ENCODE data around the gene EMC8. TPM values are rescaled to one million over a fixed set of nuclear protein-coding genes. Genes with fewer than 3 reads are reported as not detected.

Gene EMC8
- total RNA-seq, 4 donors from 2014 or later, result 14.1 to 63.1 (median 21.8) TPM

- TF ChIP-seq, protein P1, sequence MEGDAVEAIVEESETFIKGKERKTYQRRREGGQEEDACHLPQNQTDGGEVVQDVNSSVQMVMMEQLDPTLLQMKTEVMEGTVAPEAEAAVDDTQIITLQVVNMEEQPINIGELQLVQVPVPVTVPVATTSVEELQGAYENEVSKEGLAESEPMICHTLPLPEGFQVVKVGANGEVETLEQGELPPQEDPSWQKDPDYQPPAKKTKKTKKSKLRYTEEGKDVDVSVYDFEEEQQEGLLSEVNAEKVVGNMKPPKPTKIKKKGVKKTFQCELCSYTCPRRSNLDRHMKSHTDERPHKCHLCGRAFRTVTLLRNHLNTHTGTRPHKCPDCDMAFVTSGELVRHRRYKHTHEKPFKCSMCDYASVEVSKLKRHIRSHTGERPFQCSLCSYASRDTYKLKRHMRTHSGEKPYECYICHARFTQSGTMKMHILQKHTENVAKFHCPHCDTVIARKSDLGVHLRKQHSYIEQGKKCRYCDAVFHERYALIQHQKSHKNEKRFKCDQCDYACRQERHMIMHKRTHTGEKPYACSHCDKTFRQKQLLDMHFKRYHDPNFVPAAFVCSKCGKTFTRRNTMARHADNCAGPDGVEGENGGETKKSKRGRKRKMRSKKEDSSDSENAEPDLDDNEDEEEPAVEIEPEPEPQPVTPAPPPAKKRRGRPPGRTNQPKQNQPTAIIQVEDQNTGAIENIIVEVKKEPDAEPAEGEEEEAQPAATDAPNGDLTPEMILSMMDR (IDR thresholded peaks at IDR 0.05; ENCODE audit: low read depth), result no peak
Observed at GRCh38 chr16:85761861-85762260, 37.5 kb downstream of the EMC8 start.

- TF ChIP-seq, protein P1 (IDR thresholded peaks at IDR 0.05; ENCODE audit: low read depth), result no peak
Observed at GRCh38 chr16:85759631-85760419, 39.5 kb downstream of the EMC8 start.

DNA sequence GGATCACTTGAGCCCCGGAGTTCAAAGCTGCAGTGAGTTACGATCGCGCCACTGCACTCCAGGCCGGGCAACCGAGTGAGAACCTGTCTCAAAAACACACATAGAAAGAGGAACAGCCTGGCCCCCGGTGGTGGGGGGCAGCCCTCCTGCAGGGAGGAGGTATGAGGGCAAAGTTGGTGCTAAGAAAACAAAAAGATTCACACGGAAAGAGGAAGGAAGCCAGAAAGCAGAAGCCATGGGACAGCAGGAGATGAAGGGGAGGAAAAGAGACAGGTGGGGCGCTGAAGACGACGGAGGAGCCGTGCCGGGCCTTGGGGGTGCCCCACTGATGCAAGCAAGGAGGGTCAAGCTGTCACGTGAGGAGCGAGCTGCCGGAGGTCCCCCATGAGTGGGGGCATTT, 40.2 kb downstream of the EMC8 start:
- TF ChIP-seq, protein P1 (IDR thresholded peaks at IDR 0.05; ENCODE audit: low read depth), result no peak

DNA sequence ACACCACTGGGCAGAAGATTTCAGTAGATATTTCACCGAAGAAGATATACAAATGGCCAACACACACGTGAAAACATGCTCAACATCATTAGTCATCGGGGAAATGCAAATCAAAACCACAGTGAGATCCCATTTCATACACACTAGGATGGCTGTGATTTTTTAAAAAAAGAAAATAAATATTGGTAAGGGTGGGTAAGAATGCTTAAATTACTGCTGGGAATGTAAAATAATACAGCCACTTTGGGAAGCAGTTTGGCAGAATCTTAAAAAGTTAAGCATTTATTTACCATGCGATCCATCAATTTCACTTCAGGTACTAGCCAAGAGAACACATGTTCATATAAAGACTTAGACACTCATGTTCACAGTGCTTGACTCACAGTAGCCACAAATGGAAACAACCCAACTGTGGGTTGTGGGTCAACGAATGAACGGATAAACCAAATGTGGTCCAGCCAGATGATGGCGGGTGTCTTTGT, 42.0 kb downstream of the EMC8 start:
- TF ChIP-seq, protein P1 (IDR thresholded peaks at IDR 0.05; ENCODE audit: low read depth), result no peak

- TF ChIP-seq, protein P1 (IDR thresholded peaks at IDR 0.05; ENCODE audit: low read depth), result no peak
Observed at GRCh38 chr16:85755929-85756768, 43.2 kb downstream of the EMC8 start.

GRCh38 chr16:85754413-85754812, 44.9 kb downstream of the EMC8 start:
- TF ChIP-seq, protein P1 (IDR thresholded peaks at IDR 0.05; ENCODE audit: low read depth), result no peak

DNA sequence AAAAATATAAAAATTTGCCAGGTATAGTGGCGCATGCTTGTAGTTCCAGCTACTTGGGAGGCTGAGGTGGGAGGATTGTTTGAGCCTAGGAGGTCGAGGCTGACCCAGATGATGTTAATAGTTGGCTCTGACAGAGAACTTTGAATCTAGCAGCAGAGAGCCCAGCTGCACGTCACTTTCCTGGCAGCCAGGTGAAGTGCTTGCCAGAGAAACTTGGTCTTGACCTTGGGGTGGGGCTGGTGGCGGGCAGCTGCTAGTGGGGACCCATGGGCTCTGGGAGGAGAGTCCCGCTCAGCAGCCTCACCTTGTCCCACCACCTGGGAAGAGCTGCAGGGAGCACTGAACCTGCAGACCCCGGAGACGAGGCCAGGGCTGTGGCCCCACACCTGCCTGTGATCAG, 45.4 kb downstream of the EMC8 start:
- TF ChIP-seq, protein P1 (IDR thresholded peaks at IDR 0.05; ENCODE audit: low read depth), result no peak

Data from subcutaneous adipose tissue (tissue), 4 donors.